KMS-11 (cell line): ENCODE measurements around the gene PIGC.
A peak's percentile ranks its signal among the peaks of the same experiment; 100 is the strongest.

ENCODE experiments used
- H2AFZ ChIP-seq: fragments of 200-600 bp; sonication (generic); 2 replicates; pipeline ENCODE4 v1.6.1; 2016; ENCODE audit warnings: antibody characterized with exemption, mixed run types, low read depth
- H3K27ac ChIP-seq: fragments of 200-600 bp; sonication (generic); 2 replicates; pipeline ENCODE4 v1.6.1; 2016; ENCODE audit warnings: mild to moderate bottlenecking, mixed run types
- H3K27me3 ChIP-seq: fragments of 200-600 bp; sonication (generic); 2 replicates; pipeline ENCODE4 v1.6.1; 2017; ENCODE audit warnings: mild to moderate bottlenecking, low read depth, mixed run types, moderate library complexity; ENCODE audit not compliant: insufficient read depth
- H3K36me3 ChIP-seq: fragments of 200-600 bp; sonication (generic); 2 replicates; pipeline ENCODE4 v1.6.1; 2017; ENCODE audit warnings: mild to moderate bottlenecking, mixed run types; ENCODE audit not compliant: insufficient read depth
- H3K4me1 ChIP-seq: fragments of 200-600 bp; sonication (generic); 2 replicates; pipeline ENCODE4 v1.6.1; 2016; ENCODE audit warnings: mild to moderate bottlenecking, low read depth, mixed run types; ENCODE audit not compliant: poor library complexity, severe bottlenecking
- H3K4me2 ChIP-seq: fragments of 200-600 bp; sonication (generic); 2 replicates; pipeline ENCODE4 v1.7.0; 2016; ENCODE audit warnings: mild to moderate bottlenecking, mixed run types
- H3K4me3 ChIP-seq: fragments of 200-600 bp; sonication (generic); IDR thresholded peaks from 2 replicates; pipeline ENCODE4 v1.6.1; 2017; ENCODE audit warnings: low read depth, low read length, mixed read lengths; ENCODE audit not compliant: insufficient read depth
- H3K79me2 ChIP-seq: fragments of 200-600 bp; sonication (generic); 2 replicates; pipeline ENCODE4 v1.6.1; 2016; ENCODE audit warnings: low read depth, mixed run types; ENCODE audit not compliant: insufficient read depth
- H3K9ac ChIP-seq: fragments of 200-600 bp; sonication (generic); 2 replicates; pipeline ENCODE4 v1.6.1; 2016; ENCODE audit warnings: mild to moderate bottlenecking, mixed run types
- H4K20me1 ChIP-seq: fragments of 200-600 bp; sonication (generic); 2 replicates; pipeline ENCODE4 v1.6.1; 2016; ENCODE audit warnings: mild to moderate bottlenecking, mixed run types; ENCODE audit not compliant: insufficient read depth
- TF ChIP-seq, protein P1 (sequence below): fragments of 200-600 bp; sonication (generic); conservative IDR thresholded peaks from 2 replicates; pipeline ENCODE4 v1.6.1; 2017; ENCODE audit warnings: low read depth, mild to moderate bottlenecking, antibody characterized with exemption, low read length, moderate library complexity, mixed read lengths

PIGC gene

GRCh38 chr1:172453153-172453545, 9.3 kb upstream of the PIGC start:
- no peak overlapping the region for H3K27ac ChIP-seq
- H3K79me2 ChIP-seq = no peaks in the 10 kb centered on the region
- no peak overlapping the region for H3K9ac ChIP-seq
- no peak overlapping the region for H2AFZ ChIP-seq
- no peak overlapping the region for H3K4me2 ChIP-seq
- H3K4me3 ChIP-seq = no peak overlapping the region
- no peaks in the 10 kb centered on the region for H3K4me1 ChIP-seq
- H3K36me3 ChIP-seq = no peaks in the 10 kb centered on the region
- TF ChIP-seq, protein P1, sequence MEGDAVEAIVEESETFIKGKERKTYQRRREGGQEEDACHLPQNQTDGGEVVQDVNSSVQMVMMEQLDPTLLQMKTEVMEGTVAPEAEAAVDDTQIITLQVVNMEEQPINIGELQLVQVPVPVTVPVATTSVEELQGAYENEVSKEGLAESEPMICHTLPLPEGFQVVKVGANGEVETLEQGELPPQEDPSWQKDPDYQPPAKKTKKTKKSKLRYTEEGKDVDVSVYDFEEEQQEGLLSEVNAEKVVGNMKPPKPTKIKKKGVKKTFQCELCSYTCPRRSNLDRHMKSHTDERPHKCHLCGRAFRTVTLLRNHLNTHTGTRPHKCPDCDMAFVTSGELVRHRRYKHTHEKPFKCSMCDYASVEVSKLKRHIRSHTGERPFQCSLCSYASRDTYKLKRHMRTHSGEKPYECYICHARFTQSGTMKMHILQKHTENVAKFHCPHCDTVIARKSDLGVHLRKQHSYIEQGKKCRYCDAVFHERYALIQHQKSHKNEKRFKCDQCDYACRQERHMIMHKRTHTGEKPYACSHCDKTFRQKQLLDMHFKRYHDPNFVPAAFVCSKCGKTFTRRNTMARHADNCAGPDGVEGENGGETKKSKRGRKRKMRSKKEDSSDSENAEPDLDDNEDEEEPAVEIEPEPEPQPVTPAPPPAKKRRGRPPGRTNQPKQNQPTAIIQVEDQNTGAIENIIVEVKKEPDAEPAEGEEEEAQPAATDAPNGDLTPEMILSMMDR = no peak
- H3K27me3 ChIP-seq = no peaks in the 10 kb centered on the region
- H4K20me1 ChIP-seq = no peaks in the 10 kb centered on the region

DNA sequence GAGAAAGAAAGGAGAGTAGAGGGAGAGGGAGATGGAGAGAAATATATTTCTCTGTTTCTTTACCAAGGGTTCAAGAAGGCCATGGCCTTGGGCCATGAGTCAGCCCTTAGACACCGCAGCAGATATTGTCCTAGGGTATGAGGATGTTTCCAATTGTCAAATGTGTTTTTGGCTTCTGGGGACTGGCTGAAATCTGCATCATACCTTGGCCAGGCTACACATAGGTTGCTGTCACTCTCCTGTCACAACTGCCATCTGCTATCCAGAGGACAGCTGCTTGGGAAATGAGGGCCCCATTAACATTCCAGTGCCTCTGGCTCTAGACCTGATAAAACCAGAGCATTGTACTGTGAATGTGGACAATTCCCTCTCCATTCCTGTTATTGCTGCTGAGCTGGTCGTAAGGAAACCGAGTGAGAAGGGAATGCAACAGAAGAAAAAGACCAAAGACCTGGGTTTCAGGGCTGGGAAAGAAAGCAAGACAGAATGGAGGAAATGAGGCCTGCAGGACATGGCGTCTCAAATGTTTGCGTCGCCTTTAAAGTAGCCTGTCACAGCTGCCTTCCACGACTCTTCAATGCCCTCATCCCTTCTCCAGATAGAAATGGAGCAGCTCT, 8.8 kb upstream of the PIGC start:
- TF ChIP-seq, protein P1 = no peak
- no peak overlapping the region for H3K9ac ChIP-seq
- H3K79me2 ChIP-seq = no peaks in the 10 kb centered on the region
- no peaks in the 10 kb centered on the region for H4K20me1 ChIP-seq
- H3K27me3 ChIP-seq = no peaks in the 10 kb centered on the region
- no peak overlapping the region for H3K4me2 ChIP-seq
- H3K4me1 ChIP-seq = no peaks in the 10 kb centered on the region
- H2AFZ ChIP-seq = no peak overlapping the region
- H3K4me3 ChIP-seq = no peak overlapping the region
- H3K27ac ChIP-seq = no peak overlapping the region
- no peaks in the 10 kb centered on the region for H3K36me3 ChIP-seq

- no peak overlapping the region for H3K4me3 ChIP-seq
Measured at GRCh38 chr1:172451002-172451443, 7.2 kb upstream of the PIGC start.

DNA sequence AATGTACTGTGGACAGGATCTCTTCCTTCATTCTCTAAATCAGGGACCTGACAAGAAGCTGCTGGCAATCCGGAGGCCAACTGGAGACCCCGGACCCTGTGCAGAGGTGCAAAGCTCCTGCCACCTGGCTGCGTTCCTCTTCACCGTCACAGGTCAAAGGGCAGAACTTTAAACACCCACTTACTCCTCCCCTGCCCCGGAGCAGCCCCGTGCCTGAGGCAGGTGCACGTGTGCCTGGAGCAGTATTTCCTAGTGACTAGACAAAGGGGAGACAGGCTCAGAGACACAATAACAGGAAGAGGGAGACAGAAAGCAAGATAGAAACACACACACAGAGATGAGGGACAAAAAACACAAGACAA, 6.6 kb upstream of the PIGC start:
- TF ChIP-seq, protein P1 = no peak
- Histone ChIP-seq H3K79me2 (no peaks in the 10 kb centered on the region), H3K4me1 (no peaks in the 10 kb centered on the region), H3K36me3 (no peaks in the 10 kb centered on the region), H3K4me2 (no peak overlapping the region), H4K20me1 (no peaks in the 10 kb centered on the region), H2AFZ (peak overlapping the region; percentile 35; the same call in 1 of the 2 replicates), H3K27ac (no peak overlapping the region), H3K27me3 (no peaks in the 10 kb centered on the region), H3K9ac (no peak overlapping the region), H3K4me3 (no peak overlapping the region)

More at GRCh38 chr1:172451002-172451443, 7.2 kb upstream of the PIGC start:
- Histone ChIP-seq H3K27ac (no peak overlapping the region), H3K79me2 (no peaks in the 10 kb centered on the region), H3K9ac (no peak overlapping the region), H3K4me2 (no peak overlapping the region), H3K36me3 (no peaks in the 10 kb centered on the region), H4K20me1 (no peaks in the 10 kb centered on the region), H2AFZ (no peak overlapping the region), H3K4me1 (no peaks in the 10 kb centered on the region), H3K27me3 (no peaks in the 10 kb centered on the region)
- TF ChIP-seq, protein P1 = no peak
